HepG2 (cell line): ENCODE measurements around the gene NCOA7. TPM values are rescaled to one million over a fixed set of nuclear protein-coding genes. Genes with fewer than 3 reads are reported as not detected.

Experiments used
- ARNT ChIP-seq: fragments of 450-650 bp; IDR thresholded peaks from 2 replicates; pipeline ENCODE4 v1.6.1; 2017
- CC2D1A ChIP-seq: sonication (generic); formaldehyde crosslinking; IDR thresholded peaks from 2 replicates; pipeline ENCODE4 v1.8.1; 2023; ENCODE audit warnings: mild to moderate bottlenecking, missing genetic modification reagents
- CSRNP1 ChIP-seq: sonication (generic); formaldehyde crosslinking; IDR thresholded peaks from 2 replicates; pipeline ENCODE4 v1.8.1; 2023; ENCODE audit warnings: mild to moderate bottlenecking, missing genetic modification reagents
- DZIP1 ChIP-seq: sonication (generic); formaldehyde crosslinking; IDR thresholded peaks from 2 replicates; pipeline ENCODE4 v1.5.0; 2020; ENCODE audit warnings: mild to moderate bottlenecking, missing genetic modification reagents
- E2F5 ChIP-seq: sonication (generic); formaldehyde crosslinking; conservative IDR thresholded peaks from 2 replicates; pipeline ENCODE4 v1.4.0; 2020; ENCODE audit warnings: missing genetic modification reagents
- HHEX ChIP-seq: IDR thresholded peaks from 2 replicates; pipeline ENCODE4 v1.6.1; 2016; ENCODE audit warnings: control low read depth
- KDM3A ChIP-seq: IDR thresholded peaks from 2 replicates; pipeline ENCODE4 v1.6.1; 2018; ENCODE audit warnings: low read depth, missing compliant biosample characterization
- MED13 ChIP-seq: sonication (generic); formaldehyde crosslinking; IDR thresholded peaks from 2 replicates; pipeline ENCODE4 v1.5.0; 2020; ENCODE audit warnings: missing genetic modification reagents
- NONO ChIP-seq, 2 experiments: fragments of 450-650 bp in 1 of 2; sonication (generic) in 1 of 2; formaldehyde crosslinking in 1 of 2; IDR thresholded peaks in 1 of 2; conservative IDR thresholded peaks in 1 of 2; 2 replicates each; pipeline versions ENCODE4 v1.6.1 to v1.8.0; 2017 to 2022; ENCODE audit warnings: mild to moderate bottlenecking in 1 of 2, missing genetic modification reagents in 1 of 2, moderate library complexity in 1 of 2
- NR0B2 ChIP-seq: sonication (generic); formaldehyde crosslinking; IDR thresholded peaks from 2 replicates; pipeline ENCODE4 v1.4.0; 2020; ENCODE audit warnings: mild to moderate bottlenecking, missing genetic modification reagents
- SAP130 ChIP-seq: IDR thresholded peaks from 2 replicates; pipeline ENCODE4 v1.6.1; 2016; ENCODE audit warnings: low read depth
- SNAI1 ChIP-seq: sonication (generic); formaldehyde crosslinking; IDR thresholded peaks from 2 replicates; pipeline ENCODE4 v1.5.0; 2020; ENCODE audit warnings: mild to moderate bottlenecking, missing genetic modification reagents, borderline replicate concordance
- SP2 ChIP-seq: sonication (generic); formaldehyde crosslinking; IDR thresholded peaks from 2 replicates; pipeline ENCODE4 v1.5.1; 2020; ENCODE audit warnings: mild to moderate bottlenecking, missing genetic modification reagents
- TEAD2 ChIP-seq: sonication (generic); formaldehyde crosslinking; IDR thresholded peaks from 2 replicates; pipeline ENCODE4 v1.9.0; 2021; ENCODE audit warnings: missing genetic modification reagents
- ZFP82 ChIP-seq: sonication (generic); formaldehyde crosslinking; IDR thresholded peaks from 2 replicates; pipeline ENCODE4 v1.5.1; 2020; ENCODE audit warnings: mild to moderate bottlenecking, missing genetic modification reagents, borderline replicate concordance
- ZNF10 ChIP-seq: sonication (generic); formaldehyde crosslinking; IDR thresholded peaks from 2 replicates; pipeline ENCODE4 v1.4.0; 2020; ENCODE audit warnings: mild to moderate bottlenecking, low read depth, missing genetic modification reagents, borderline replicate concordance
- ZNF205 ChIP-seq: IDR thresholded peaks from 2 replicates; pipeline ENCODE4 v1.6.1; 2018; ENCODE audit warnings: missing biosample characterization, missing genetic modification reagents
- ZNF230 ChIP-seq: sonication (generic); formaldehyde crosslinking; IDR thresholded peaks from 2 replicates; pipeline ENCODE4 v1.4.0; 2020; ENCODE audit warnings: mild to moderate bottlenecking, missing genetic modification reagents
- ZNF232 ChIP-seq: sonication (generic); formaldehyde crosslinking; IDR thresholded peaks from 2 replicates; pipeline ENCODE4 v1.4.0; 2020; ENCODE audit warnings: missing genetic modification reagents, borderline replicate concordance
- ZNF335 ChIP-seq: sonication (generic); formaldehyde crosslinking; IDR thresholded peaks from 2 replicates; pipeline ENCODE4 v1.4.0; 2020; ENCODE audit warnings: missing genetic modification reagents
- ZNF557 ChIP-seq: sonication (generic); formaldehyde crosslinking; IDR thresholded peaks from 2 replicates; pipeline ENCODE4 v1.4.0; 2020; ENCODE audit warnings: missing genetic modification reagents
- ZNF619 ChIP-seq: sonication (generic); formaldehyde crosslinking; IDR thresholded peaks from 2 replicates; pipeline ENCODE4 v1.4.0; 2020; ENCODE audit warnings: mild to moderate bottlenecking, missing genetic modification reagents
- ZNF704 ChIP-seq: sonication (generic); formaldehyde crosslinking; IDR thresholded peaks from 2 replicates; pipeline ENCODE4 v1.8.1; 2023; ENCODE audit warnings: mild to moderate bottlenecking, inconsistent platforms, moderate library complexity, missing genetic modification reagents, borderline replicate concordance
- ZNF761 ChIP-seq: sonication (generic); formaldehyde crosslinking; conservative IDR thresholded peaks from 2 replicates; pipeline ENCODE4 v1.4.0; 2020; ENCODE audit warnings: mild to moderate bottlenecking, missing genetic modification reagents
- polyA plus RNA-seq, 8 experiments: library from polyadenylated mRNA; depleted of rRNA in 3 of 8; stranded (reverse) in 7 of 8; unstranded in 1 of 8; fragments of >200 nt; fragmentation: Illumina TruSeq in 4 of 8; extraction: Trizol in 4 of 8; gene quantifications; 2 replicates each; pipeline versions ENCODE4 v1.2.1 to v1.2.3, GENCODE V29; 2011 to 2016; ENCODE audit warnings: low read depth in 4 of 8, missing spikeins in 1 of 8, mixed read lengths in 1 of 8; ENCODE audit not compliant: insufficient read depth in 1 of 8
- total RNA-seq, 5 experiments: library from RNA; depleted of rRNA; stranded (reverse); fragments of >200 nt; fragmentation: Illumina TruSeq; extraction: Trizol; gene quantifications; 2 replicates each; pipeline ENCODE4 v1.2.3, GENCODE V29; 2016; ENCODE audit warnings: low read depth in 1 of 5

The NCOA7 gene
- total and polyA plus RNA-seq, 2 of the 13 experiments (the other 11 are each of a cell fraction or from before 2014, with no cell fraction given) = 13.6 to 20.8 TPM

- TF ChIP-seq DZIP1 (CRISPR knock-in tag) (no peak), ZNF232 (CRISPR knock-in tag) (no peak), ZNF205 (CRISPR knock-in tag) (no peak), CSRNP1 (no peak), HHEX (no peak), E2F5 (CRISPR knock-in tag) (no peak), SNAI1 (CRISPR knock-in tag) (no peak), MED13 (CRISPR knock-in tag) (0 out of 2 replicates have a peak, but pooled peaks have one; percentile 32), NONO (IDR thresholded peaks at IDR 0.05) (no peak), NONO (CRISPR knock-in tag; conservative IDR thresholded peaks at IDR 0.05) (peak; percentile 64; the same call in 1 of the 2 replicates), ARNT (no peak), ZNF335 (CRISPR knock-in tag) (no peak), ZNF619 (CRISPR knock-in tag) (no peak), KDM3A (CRISPR knock-in tag) (no peak), SAP130 (CRISPR knock-in tag) (peak; percentile 86), ZNF557 (CRISPR knock-in tag) (no peak), ZNF761 (CRISPR knock-in tag) (no peak; the same call in 1 of the 2 replicates), ZNF10 (CRISPR knock-in tag) (no peak), NR0B2 (CRISPR knock-in tag) (peak; percentile 41), ZNF704 (CRISPR knock-in tag) (no peak), SP2 (CRISPR knock-in tag) (no peak), ZNF230 (CRISPR knock-in tag) (no peak), ZFP82 (0 out of 2 replicates have a peak, but pooled peaks have one; percentile 4), CC2D1A (CRISPR knock-in tag) (0 out of 2 replicates have a peak, but pooled peaks have one; percentile 29), TEAD2 (CRISPR knock-in tag) (no peak)
Measured at GRCh38 chr6:125749173-125749864, 41.4 kb upstream of the NCOA7 start, which contains the start of gene HEY2 (continued).
